Epithelial cell of proximal tubule (primary cell): ENCODE data around the gene POU2AF2. TPM values are rescaled to one million over a fixed set of nuclear protein-coding genes. Genes with fewer than 3 reads are reported as not detected.

Experiments
- DNase-seq: peaks from one replicate; pipeline ENCODE4 v3.0.0-alpha.2; 2011; ENCODE audit warnings: low read depth
- H3K4me3 ChIP-seq: 2 replicates; pipeline ENCODE4 v1.5.1; 2011; ENCODE audit warnings: low read depth, mild to moderate bottlenecking, low read length
- total RNA-seq: library from RNA; depleted of rRNA; stranded (reverse); fragments of >200 nt; gene quantifications from 2 replicates; pipeline ENCODE4 v1.2.3, GENCODE V29; 2015
- TF ChIP-seq, protein P1 (sequence below): conservative IDR thresholded peaks from 2 replicates; pipeline ENCODE4 v1.5.1; 2012; ENCODE audit warnings: low read depth, mild to moderate bottlenecking, low read length

Gene POU2AF2, protein sequence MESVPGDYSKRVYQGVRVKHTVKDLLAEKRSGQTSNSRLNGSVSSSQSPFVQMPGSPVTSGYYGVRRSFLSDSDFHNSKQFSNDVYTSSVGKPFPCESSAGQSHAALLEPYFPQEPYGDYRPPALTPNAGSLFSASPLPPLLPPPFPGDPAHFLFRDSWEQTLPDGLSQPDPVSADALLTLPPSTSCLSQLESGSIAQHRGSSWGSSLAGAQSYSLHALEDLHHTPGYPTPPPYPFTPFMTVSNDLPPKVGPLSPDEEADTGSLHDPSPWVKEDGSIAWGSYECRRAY
- not detected in 2 replicates for total RNA-seq

DNA sequence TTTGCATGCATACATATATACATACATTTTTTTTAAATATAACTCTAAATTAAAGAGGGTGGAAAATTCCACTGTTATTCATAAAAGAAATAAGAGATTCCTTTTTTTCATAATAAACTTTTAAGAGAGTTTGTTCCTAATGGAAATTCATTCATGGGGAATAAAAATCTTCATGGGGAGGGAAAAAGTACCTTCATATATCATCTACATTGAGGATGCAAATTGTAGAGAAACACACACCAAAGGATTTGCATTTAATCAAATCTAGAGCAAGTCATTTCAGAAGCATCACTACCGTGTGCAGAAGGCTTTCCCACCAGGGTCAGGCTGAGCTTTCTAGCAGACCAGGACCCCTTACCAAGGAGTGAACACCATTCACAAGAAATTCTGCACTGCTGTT, at the start of gene POU2AF2:
POU2AF2 (plus strand) TSS at position 301 of the 400 bp plus-strand sequence. CDS start 129 bp downstream, outside the sequence.
- no peak within 1 kb of the TSS for H3K4me3 ChIP-seq
- DNase-seq = no peak
- TF ChIP-seq, protein P1, sequence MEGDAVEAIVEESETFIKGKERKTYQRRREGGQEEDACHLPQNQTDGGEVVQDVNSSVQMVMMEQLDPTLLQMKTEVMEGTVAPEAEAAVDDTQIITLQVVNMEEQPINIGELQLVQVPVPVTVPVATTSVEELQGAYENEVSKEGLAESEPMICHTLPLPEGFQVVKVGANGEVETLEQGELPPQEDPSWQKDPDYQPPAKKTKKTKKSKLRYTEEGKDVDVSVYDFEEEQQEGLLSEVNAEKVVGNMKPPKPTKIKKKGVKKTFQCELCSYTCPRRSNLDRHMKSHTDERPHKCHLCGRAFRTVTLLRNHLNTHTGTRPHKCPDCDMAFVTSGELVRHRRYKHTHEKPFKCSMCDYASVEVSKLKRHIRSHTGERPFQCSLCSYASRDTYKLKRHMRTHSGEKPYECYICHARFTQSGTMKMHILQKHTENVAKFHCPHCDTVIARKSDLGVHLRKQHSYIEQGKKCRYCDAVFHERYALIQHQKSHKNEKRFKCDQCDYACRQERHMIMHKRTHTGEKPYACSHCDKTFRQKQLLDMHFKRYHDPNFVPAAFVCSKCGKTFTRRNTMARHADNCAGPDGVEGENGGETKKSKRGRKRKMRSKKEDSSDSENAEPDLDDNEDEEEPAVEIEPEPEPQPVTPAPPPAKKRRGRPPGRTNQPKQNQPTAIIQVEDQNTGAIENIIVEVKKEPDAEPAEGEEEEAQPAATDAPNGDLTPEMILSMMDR = no peak

DNA sequence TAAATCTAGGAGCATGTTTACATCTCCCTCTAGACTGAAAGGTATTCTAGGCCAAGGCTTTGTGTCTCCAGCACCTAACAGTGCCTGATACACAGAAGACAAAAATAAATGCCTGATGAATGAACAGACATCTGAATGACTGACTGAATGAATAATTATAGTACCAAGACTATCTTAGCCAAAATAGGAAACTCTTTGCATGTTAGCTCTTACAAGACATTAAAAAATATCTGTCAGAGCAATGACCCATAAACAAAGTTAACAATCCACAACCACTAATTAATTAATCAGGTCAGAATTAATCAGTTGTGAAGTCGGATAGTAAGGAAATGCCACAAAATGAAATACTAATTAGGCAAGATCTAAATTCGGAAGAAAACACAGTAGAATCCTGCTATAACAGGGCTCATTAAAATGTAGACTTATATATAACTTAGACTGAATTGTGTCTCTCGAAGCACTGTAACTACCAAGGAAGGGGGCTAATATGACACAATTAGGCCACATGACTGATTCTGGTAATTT, 45.5 kb upstream of the POU2AF2 start:
- H3K4me3 ChIP-seq = no peak overlapping the region
- TF ChIP-seq, protein P1 = no peak
- DNase-seq = no peak

DNA sequence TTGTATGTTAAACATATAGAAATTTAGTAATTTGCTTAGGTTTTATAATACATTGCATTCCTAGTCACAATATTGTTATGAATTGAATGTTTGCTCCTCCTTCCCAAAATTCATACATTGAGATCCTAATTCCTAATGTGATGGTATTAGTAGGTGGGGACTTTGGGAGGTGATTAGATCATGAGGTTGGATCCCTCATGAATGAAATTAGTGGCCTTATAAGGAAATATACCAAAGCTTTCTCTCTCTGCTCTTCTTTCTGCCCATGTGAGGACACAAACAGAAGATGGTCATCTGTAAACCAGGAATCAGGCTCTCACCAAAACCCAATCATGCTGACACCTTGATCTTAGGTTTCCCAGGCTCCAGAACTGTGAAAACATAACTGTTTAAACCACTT, 41.3 kb upstream of the POU2AF2 start:
- H3K4me3 ChIP-seq = no peak overlapping the region
- TF ChIP-seq, protein P1 = no peak
- DNase-seq = no peak

DNA sequence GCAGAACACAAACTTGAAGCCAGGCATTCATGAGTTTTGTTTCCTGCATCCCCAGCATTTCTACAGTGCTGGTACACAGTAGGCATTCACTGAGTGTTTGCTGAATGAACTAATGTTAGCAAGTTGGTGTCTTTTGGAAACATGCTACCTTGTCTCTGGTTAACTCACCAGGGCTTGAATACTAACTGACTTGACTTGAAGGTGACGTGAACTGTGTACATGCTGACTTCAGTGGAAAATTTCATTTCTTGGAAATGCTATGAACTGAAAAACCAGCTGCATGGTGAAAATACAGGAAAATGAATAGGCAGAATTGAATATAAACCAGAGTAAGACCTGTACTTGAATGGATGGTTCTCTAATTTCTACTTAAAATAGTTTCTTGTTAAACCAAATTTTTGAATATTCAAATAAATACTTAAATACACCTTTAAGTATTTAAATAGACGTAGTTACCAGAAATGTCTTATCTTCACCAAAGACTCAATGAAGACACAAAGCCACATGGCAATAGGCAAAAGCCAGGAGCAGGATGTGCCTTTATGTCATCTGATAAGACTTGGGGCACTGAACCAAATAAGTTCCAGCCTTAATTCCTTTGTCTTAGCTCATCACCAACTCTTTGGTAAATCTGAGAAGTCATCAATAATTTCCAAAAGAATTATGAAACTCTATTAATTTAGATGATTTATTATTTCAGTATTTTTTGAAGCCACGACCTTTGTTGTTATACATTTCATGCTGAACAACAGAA, 39.7 kb upstream of the POU2AF2 start:
- H3K4me3 ChIP-seq = no peak overlapping the region
- DNase-seq = no peak
- TF ChIP-seq, protein P1 = no peak

DNA sequence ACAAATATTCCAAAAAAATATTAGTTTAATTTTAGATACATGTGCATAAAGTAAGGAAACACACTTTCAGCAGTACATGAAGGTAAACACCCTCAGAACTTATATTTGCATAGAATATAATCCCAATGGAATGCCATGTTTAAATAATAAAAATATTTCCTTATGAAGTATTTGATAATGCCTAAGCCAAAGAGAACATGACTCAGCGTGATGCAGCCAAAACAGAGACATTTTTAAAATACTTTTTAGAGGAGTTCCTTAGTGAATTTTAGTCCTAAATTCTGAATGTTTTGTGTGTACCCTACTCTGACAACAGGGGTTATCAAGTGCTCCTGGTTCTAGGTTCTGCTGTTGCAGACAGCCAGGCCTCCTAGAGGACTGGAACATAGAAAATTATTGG, 39.1 kb upstream of the POU2AF2 start:
- no peak for DNase-seq
- TF ChIP-seq, protein P1 = no peak
- H3K4me3 ChIP-seq = no peak overlapping the region

DNA sequence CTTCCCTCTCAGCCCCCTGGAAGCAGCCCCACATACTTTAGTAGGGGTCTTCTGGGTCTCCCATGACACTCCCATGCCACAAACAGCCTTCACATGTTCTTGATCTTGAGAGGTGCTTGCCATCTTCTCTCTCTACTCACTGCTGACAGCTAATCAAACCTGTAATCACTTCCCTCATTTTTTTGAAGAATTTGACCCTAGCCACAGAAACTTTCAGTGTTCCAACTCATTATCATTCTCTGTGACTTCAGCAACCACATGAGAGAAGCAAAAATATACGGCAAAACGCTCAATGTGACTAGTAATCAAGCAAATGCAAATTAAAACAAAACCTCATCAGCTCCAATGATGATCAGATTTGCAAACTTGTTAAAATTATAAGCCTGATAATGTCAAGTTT, 38.3 kb upstream of the POU2AF2 start:
- TF ChIP-seq, protein P1 = no peak
- no peak overlapping the region for H3K4me3 ChIP-seq
- DNase-seq = no peak
